IPS-18c (cell line): ENCODE results near the gene CLIC6.

ENCODE experiments used
- H3K4me3 ChIP-seq: 2 replicates; pipeline ENCODE4 v1.7.0; 2013; ENCODE audit warnings: low read depth, mild to moderate bottlenecking, low read length, moderate library complexity; ENCODE audit not compliant: insufficient read depth
- H3K9me3 ChIP-seq: one replicate; pipeline ENCODE4 v1.6.1; 2013; ENCODE audit warnings: mild to moderate bottlenecking, low read length, moderate library complexity; ENCODE audit not compliant: control insufficient read depth, insufficient read depth

The CLIC6 gene

DNA sequence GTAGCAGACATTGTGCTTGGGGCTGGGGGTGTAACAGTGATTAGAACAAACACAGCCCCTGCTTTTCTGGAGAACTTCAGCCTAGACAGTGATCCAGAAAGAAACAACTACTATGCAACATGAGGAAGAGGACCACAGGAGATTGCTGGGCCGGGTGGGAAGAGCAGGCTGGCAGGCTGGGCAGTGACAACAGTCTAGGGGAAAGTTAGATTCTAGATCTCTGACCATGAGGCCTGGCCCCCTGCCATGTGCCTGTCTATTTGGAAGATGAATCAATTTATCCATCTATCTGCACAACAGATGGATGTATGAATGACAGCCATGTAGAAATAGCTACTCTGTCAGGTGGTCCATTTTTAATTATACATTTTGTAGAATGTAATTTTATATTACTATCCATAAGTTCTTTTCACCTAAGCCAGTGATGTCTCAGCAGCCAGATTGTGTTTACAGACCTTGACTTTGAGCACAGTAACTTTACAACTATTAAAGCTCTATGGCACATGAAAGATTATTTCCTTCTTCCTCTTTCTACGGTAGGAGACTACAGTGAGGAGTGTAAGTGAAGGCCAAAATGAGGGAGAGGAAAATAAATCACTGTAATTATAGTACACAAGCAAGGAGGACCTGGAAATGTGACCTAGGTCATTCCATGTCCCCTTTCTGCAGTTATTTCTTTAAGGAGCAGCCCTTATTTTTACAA is 15.5 kb downstream of the CLIC6 start:
- H3K4me3 ChIP-seq = no peak overlapping the region
- peaks cover 4% of the 10 kb centered on the region for H3K9me3 ChIP-seq

DNA sequence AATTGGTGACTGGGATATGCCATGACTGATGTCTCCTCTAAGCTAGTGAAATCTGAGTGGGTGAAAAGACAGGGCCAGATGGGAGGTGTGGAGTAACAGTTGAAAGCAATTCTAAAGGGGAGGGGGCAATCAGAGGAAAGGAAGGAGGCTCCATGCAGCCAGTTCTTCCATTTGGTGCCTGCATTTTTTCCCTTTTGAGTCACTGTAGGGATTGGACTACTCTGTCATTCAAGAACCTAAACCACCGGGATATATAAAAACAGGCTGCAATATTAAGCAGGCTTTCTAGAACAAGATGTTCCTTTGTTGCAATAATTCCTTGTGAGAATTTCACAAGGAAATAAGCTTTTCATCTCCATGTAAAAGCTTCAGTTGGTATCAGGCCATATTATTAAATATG is 18.3 kb downstream of the CLIC6 start:
- peaks cover 2% of the 10 kb centered on the region for H3K9me3 ChIP-seq
- H3K4me3 ChIP-seq = no peak overlapping the region

DNA sequence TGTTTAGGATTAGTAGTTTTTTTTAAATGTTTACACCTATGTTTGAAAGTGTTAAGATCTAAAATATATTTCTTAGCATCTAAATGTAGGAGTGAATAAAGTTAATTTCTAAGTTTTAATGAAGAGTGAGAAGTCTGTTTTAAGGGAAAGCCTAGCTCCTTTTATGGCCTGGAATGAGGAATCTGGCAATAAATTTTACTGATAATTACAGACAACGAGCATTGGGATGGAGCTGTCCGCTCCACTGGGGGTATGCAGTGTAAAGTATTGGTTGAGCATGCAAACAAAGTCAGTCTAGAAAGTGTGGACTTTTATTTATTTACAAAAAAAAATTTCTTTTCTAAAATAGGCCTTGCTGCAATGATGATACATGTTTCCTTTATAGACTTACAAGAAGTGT is 19.0 kb downstream of the CLIC6 start:
- Histone ChIP-seq H3K9me3 (peaks cover 2% of the 10 kb centered on the region), H3K4me3 (no peak overlapping the region)

DNA sequence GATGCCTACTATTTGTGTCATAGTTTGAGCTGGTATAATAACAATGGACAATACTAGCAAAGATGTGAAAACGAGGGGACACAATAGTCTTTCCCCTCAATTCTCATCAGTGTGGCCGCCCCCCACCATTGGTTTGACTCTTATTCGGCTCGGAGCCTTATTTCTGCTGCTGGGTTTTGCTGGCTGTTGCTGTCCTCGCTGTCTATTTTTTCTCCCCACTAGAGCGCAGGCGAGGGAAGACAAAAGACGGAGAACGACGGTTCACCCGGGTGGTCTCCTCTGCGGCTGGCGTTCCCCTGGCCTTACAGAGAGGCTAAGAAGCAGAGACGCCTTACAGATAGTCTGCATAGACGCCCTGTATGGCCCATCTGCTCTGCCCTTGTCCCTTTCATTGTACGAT is 19.4 kb downstream of the CLIC6 start:
- H3K4me3 ChIP-seq = no peak overlapping the region

DNA sequence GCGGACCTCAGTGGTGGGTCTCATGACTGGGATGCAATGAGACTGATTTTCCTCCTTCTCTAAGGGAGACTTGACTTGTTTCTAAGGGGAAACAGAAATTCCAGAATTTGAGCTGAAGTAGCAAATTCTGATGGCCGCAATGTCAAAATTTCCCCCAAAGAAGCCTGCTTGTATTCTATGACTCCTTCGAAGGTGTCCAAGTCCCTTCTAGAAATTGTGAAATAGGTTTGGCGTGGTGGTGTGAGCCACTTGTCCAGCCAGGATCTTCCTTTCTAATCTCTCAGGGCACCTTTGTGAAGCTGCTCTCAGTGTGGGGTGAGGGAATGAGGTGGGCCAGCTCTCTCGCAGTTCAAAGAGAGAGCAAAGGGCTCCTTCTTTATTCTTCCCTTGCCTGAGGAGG is 19.9 kb downstream of the CLIC6 start:
- Histone ChIP-seq H3K9me3 (peaks cover 2% of the 10 kb centered on the region), H3K4me3 (no peak overlapping the region)

More for the DNA sequence above, 19.4 kb downstream of the CLIC6 start:
- peaks cover 2% of the 10 kb centered on the region for H3K9me3 ChIP-seq

DNA sequence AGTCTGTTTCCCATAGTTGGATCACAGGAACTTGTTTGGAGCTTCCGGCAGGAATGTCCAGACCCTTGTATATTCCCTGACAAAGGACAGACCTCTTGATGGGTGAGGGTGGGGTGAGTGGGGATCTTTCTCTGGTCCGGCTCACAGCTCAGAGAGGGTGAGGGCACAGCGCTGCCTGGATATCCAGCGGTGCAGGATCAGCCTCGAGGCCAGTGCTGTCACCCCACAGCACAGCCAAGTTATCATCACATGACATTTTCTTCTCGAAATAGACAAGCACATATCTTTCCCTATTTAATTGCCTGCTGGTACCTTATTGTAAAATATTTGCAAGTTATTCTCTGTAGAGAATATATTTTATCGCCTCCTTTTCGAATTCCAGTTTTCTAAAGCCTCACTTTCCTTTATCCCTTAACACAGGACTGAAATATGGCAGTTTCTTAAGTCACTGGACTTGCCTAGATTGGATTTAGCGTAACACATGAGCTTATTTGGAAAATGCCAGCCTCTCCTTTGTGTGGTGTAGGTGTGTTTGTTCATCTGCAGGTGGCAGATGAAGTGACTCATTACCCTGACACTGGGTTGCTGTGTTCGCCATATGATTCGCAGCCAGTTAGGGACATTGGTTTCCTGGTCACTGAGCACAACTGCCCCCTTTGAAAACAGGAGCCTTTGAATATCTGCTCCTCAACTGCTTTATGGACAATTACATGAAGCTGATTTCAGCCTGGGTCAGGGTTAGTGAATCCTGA is 21.4 kb downstream of the CLIC6 start:
- Histone ChIP-seq H3K4me3 (no peak overlapping the region), H3K9me3 (no peaks in the 10 kb centered on the region)

DNA sequence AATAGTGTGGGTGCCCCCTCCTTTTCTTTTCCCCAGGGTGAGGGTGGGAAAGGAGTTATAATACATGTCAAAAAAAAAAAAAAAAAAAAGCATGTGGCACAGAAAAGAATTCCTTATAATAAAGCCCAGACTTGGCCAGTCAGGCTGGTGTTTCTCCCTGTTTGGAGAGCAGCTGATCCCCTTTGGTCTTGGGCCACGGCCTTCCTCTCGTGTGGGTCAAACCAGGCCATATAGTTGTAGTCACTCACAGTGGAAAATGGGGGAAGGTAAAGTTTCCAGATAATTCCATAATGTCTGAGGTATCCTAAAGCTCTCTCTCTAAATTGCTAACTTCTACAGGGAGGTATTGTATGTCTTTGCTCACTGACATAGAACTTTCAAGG is 22.0 kb downstream of the CLIC6 start:
- no peak overlapping the region for H3K4me3 ChIP-seq
- no peaks in the 10 kb centered on the region for H3K9me3 ChIP-seq

DNA sequence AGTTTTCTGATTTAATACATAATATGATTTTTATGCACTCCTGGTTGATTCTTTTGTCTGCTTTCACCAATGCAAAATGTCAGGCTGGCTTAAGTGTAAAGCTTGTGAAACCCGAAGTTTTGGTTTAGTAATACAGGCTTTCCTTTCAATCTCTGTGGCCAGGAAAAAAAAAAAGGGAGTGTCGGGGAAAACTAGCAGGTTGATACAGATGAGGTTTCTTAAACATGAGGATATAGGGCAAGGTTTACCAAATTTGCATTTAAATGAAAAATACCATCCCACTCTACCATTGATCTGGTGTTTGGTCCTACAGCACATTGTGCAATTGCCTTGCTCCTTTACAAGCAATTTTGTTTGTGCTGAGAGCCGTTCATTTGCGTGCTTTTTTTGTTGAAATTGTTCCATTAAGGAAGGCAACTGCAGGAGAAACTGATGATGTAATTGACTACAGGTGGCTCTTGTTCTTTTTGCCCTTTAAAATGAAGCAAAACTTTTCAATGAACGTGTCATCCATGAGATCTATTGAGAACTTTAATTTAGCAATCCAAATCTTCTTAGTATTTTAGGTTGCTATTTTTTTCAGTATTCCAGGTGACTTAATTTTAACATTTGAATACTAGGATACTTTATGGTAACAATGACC is 22.7 kb downstream of the CLIC6 start:
- no peaks in the 10 kb centered on the region for H3K9me3 ChIP-seq
- no peak overlapping the region for H3K4me3 ChIP-seq

DNA sequence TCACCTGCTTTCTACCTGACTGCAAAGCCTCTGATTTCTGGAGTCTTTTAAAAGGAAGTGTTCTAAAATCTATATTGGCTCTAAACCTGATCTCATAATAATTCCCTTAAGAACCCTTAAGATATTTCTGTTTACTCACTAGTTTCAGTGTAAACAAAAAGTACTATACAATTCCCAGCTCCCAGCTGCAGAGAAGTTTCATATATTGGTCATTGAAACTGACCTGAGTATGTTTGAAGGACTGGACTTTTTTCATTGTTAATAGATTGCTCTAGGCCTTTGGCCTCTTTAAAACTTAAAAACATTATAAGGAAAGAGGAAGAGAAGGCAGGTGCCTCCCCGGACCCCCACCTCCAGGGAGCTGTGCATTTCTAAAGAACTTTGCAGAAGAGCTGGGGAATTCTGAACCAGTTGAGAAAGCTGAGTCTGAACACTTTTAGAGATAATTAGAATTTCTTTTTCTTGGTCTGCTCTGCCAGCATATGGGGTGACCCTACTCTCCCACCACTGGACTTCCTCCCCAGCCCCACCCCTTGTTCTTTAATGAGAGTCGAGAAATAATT is 23.7 kb downstream of the CLIC6 start:
- Histone ChIP-seq H3K4me3 (no peak overlapping the region), H3K9me3 (no peaks in the 10 kb centered on the region)

DNA sequence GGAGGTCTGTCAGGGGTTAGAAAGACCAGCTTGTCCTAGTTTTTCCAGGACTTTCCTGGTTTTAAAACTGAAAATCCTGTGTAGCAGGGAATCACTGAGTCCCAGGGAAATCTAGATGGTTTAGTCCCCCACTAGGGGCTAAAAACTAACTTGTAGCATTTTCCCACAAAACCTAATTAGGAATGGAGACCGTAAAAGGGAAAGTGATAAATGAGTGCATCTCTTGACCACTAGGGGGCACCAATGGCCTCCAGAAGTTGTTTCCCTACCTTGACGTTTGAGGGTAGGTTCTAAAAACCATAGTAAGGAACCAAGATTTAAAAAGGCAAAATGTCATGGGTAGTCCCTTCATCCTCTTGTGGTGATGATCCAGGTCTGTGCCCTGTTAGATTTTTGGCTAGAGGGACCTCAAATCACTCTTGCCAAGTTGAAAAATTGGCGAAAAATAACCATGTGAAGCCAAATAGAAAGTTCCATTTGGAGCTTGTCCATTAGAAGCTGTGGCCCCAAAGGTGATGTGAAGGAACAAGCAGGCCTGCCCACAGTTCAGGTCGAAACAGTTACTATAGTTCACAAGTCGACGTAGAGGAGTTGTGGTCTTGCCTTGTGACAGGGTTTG is 24.5 kb downstream of the CLIC6 start:
- no peaks in the 10 kb centered on the region for H3K9me3 ChIP-seq
- H3K4me3 ChIP-seq = no peak overlapping the region

DNA sequence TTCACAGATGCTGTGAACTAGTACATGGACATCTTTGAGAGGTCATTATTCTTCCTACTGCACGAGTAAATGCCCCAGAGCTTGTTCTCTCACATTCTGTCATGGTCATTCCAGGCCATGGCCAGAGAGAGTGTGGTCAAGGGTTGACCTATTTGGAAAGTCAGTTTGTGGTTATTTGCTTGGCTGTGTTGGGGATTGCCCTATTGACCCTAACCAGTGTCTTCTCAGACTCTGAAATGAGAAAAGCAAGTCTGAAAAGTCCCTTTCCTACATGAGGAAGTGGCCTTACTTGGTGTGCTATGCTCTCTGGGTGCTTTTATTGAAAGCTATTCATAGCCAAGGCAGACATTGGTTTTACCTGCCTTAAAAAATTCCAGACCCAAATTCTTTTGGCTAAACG is 26.6 kb downstream of the CLIC6 start:
- H3K4me3 ChIP-seq = no peak overlapping the region
- no peaks in the 10 kb centered on the region for H3K9me3 ChIP-seq

DNA sequence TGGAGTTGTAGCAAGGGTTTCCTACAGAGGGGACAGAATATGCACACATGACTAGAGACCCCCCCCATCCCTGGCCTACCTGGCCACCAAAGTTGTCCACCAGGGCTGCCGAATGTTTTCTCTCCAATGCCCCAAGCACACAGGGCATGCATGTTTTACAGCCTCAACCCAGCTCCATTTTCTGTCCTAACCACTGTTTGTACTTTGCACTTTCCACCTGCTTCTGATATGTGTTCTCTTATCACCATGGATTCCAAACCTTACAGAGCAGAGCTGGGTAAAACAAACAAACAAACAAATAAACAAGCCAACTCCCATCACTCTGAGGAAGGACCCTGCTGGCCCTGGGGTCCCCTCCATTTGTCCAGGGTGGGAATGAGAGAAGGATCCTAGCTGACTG is 27.3 kb downstream of the CLIC6 start:
- no peak overlapping the region for H3K4me3 ChIP-seq
- H3K9me3 ChIP-seq = no peaks in the 10 kb centered on the region

DNA sequence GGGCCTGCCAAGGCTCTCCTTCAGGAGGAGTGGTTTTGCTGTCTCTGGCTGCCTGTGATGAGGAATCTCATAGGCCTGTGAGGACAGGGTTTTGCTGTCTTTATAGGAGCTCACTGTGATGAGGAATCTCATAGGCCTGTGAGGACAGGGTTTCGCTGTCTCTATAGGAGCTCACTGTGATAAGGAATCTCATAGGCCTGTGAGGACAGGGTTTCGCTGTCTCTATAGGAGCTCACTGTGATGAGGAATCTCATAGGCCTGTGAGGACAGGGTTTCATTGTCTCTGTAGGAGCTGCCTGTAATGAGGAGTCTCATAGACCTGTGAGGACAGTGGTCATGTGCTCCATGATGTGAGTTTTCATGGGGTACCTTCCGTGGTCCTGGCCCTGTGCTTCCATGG is 29.0 kb downstream of the CLIC6 start:
- H3K9me3 ChIP-seq = no peaks in the 10 kb centered on the region
- H3K4me3 ChIP-seq = no peak overlapping the region

DNA sequence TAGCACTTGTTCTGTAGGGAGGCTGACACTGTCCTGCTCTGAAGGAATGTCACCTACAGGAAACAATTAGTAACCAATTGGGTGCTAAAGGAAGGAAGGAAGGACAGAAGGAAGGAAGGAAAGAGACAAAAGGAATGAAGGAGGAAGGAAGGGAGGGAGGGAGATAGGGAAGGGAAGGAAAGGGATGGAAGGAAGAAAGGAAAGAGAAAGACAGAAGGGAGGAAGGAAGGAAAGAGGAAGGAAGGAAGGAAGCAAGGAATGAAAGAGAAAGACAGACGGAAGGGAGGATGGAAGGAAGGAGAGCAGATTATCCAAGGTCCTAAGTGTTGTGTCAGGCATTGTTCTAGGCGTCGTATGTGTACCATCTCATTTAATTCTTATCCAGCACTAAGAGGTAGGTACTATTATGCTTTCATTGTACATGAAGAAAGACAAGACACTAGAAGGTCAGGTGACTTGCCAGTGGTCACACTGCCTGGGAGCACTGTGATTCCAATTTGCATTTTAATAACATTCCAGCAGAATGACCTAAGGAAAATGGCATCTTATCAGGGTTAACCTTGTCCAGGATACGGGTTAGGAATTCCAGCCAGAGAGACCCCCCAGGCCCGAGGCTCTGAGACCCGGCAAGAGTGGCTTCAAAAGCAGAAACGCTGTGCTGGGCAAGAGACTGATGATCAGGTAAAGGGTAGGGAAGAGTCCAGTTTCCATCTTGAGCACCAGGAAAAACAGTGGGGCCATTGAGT is 29.6 kb downstream of the CLIC6 start:
- Histone ChIP-seq H3K4me3 (no peak overlapping the region), H3K9me3 (no peaks in the 10 kb centered on the region)

DNA sequence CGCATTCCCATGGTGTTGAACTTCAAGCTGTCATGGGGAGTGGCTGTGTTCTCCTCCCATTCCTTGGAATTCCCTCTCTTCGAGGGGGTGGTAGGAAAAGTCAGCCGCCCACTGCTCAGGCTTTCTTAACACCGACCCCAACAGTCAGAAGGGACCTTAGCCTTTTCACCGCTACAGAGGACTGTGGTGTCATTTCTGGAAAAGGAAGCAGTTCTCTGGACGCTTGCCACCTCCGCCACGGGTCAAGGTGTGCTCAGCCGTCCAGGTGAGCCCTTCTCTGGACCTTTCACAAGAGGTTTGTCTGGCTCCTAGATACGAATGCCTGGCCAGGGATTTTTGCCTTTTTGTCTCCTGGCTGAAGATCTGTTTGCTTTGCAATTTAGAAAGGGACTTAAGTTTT is 31.8 kb downstream of the CLIC6 start:
- no peak overlapping the region for H3K4me3 ChIP-seq
- H3K9me3 ChIP-seq = no peaks in the 10 kb centered on the region

DNA sequence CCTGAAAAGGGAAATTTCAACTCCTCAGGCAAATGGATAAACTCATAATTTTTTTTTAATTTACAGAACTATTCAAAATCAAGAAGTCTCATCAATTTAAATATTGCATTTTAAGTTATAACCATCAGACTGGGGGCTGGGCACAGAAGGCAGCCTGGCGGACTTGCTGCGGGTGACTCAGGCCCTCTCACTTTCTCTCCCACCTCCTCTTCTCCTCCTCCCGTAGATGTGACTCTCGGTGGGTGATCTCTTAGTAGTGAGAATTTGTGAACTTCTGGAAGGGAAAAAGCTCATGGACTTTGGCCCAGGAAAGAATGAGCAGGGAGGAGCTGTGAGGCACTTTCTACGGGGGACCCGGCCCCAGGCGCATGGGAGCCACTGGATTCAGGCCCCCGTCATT is 32.9 kb downstream of the CLIC6 start:
- Histone ChIP-seq H3K4me3 (no peak overlapping the region), H3K9me3 (no peaks in the 10 kb centered on the region)
